Measurements from ENCODE around the gene CCDC14. TPM values are rescaled to one million over a fixed set of nuclear protein-coding genes. Genes with fewer than 3 reads are reported as not detected.

CCDC14 gene, protein sequence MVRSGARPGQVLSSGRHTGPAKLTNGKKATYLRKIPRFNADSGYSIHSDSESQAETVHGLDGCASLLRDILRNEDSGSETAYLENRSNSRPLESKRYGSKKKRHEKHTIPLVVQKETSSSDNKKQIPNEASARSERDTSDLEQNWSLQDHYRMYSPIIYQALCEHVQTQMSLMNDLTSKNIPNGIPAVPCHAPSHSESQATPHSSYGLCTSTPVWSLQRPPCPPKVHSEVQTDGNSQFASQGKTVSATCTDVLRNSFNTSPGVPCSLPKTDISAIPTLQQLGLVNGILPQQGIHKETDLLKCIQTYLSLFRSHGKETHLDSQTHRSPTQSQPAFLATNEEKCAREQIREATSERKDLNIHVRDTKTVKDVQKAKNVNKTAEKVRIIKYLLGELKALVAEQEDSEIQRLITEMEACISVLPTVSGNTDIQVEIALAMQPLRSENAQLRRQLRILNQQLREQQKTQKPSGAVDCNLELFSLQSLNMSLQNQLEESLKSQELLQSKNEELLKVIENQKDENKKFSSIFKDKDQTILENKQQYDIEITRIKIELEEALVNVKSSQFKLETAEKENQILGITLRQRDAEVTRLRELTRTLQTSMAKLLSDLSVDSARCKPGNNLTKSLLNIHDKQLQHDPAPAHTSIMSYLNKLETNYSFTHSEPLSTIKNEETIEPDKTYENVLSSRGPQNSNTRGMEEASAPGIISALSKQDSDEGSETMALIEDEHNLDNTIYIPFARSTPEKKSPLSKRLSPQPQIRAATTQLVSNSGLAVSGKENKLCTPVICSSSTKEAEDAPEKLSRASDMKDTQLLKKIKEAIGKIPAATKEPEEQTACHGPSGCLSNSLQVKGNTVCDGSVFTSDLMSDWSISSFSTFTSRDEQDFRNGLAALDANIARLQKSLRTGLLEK
- total RNA-seq = 32.1 and 59.8 TPM in 2 replicates

DNA sequence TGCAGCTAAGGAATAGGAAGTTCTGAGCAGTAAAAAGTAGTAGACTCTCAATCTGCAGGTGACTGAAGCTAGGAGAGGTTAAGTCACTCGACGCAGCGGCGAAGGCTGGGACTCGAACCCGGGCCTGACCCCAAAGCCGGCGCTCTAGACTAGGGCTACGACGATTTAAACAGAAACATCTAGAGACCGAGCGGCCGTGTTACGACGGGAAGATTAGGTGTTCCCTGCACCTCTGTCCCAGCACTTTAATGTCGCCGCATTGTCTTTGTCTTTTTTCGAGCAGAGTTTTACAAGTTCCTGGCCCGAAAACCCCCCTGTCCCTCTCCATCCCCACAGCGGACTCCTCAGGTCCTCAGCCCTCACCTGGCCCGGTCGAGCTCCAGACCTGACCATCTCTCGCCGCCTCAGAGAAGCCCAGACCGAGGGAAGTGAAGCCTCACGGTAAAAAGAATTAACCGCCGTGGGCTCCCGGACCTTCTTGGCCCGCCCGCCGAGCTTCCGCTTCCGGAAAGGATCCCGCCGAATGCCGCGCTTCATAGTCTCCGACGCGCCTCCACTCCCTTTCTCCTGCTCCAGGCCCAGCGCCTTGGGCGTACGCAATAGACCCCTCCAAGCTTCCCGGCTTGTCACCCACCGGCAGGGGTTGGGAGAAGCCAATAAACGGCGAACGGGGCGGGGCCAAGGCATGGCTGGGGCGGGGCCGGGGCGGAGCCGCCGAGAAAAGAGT, at the start of gene CCDC14:
Gene CCDC14, minus strand, starts transcription at position 449 of the 727 bp plus-strand sequence. Its CDS starts 56 bp downstream, at position 393.

DNA sequence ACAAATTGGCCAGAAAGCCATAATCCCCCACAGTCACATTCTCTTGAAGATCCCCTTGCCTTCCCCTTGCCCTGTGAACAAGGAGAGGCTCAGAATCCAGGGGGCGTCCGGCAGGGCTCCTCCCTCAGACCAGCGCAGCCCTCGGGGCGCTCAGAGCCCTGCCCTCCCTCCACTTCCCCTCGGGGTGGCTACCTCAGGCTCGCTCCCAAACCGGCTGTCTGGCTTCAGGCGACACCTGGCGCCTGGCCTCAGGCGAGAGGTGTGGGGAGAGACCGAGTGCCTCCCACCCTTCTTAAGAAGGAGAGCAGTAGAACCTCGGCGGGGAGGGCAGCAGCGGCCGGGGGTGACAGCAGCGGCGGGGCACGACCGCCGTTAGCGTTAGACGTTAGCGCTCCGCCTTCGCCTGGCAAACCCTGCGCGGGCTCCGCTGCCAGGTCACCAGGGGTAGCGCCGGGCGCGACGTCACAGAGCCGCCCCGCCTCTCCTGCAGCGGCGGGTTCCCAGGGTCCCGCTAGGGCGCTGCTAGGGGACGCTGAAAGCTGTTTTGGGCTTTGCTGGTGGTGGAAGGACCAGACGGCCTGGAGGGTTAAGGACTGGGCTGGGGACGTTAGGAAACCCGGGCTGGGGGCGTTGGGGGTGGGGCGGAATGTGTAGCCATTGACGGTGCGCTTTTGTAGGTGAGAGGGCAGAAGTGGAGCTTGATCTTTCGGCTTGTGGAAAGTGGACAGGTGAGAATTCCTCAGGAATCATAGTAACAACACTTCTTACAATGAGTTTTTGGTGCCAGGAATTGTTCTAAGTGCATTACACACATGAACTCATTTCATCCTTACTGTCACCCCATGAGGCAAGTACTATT, 30.9 kb upstream of the CCDC14 start, which contains the start of gene ROPN1:
Gene ROPN1, minus strand, starts transcription at position 395 of the 859 bp plus-strand sequence. CDS start 11,643 bp downstream, outside the sequence.

DNA sequence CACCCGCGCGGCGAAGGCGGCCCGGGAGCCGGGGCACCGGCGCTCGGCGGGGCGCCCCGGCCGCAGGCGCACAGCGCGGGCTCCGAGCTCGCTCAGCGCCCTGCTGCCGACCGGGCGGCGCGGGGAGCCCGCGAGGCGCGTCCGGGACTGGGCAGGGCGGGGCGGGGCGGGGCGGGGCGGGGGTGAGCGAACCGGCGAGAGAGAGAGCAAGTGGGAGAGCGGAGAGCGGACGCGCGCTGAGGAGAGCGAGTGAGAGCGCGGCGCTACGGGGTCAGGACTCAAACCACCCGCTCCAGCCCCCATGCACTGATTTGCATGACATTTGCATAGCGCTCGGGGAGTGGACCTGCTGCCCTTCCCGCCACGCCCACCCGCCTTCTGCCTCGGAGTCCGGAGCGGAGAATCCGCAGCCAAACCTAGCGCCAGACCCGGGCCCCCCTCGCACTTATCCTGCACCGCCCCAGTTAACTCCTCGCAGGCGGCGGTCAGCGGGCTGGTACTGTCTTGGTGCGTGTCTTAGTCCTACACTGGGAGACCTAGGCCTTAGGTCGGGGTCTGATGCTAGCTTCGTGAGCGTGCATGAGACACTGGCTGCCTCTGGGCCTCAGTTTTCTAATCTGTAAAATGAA, 76.7 kb downstream of the CCDC14 start, which contains the start of gene MYLK:
Gene MYLK, minus strand, starts transcription at position 130 of the 629 bp plus-strand sequence. CDS start 90,491 bp downstream, outside the sequence.

Other genes with a start within 250 kb of the CCDC14 start
- 238 and 291 TPM in 2 replicates for gene MYLK, start 76.9 kb downstream of the CCDC14 start, total RNA-seq
- not detected in 2 replicates for gene ROPN1, start 30.9 kb upstream of the CCDC14 start, total RNA-seq
- 0.89 and 1.8 TPM in 2 replicates for gene KALRN, start 72.1 kb upstream of the CCDC14 start, total RNA-seq